Measurements from ENCODE around the gene ZBTB7C.

ZBTB7C gene

GRCh38 chr18:48099481-48100164, 309.6 kb downstream of the ZBTB7C start:
- H3K9me3 ChIP-seq (ENCODE audit: control insufficient read depth, insufficient read depth, low read length), result no peaks in the 10 kb centered on the region
- H3K4me1 ChIP-seq (ENCODE audit: control insufficient read depth, insufficient read depth, low read length), result peaks cover 5% of the 10 kb centered on the region; the same call in 1 of the 2 replicates
- WGBS (ENCODE audit: insufficient coverage, insufficient read length), result no CpG with 5 or more reads among the region's 8 CpGs

GRCh38 chr18:48098538-48098937, 310.6 kb downstream of the ZBTB7C start:
- peaks cover 5% of the 10 kb centered on the region; the same call in 1 of the 2 replicates for H3K4me1 ChIP-seq (ENCODE audit: control insufficient read depth, insufficient read depth, low read length)
- no peak overlapping the region for H3K4me3 ChIP-seq (ENCODE audit: low read length)
- no peaks in the 10 kb centered on the region for H3K27me3 ChIP-seq (ENCODE audit: control insufficient read depth, insufficient read depth, low read length)
- no peak for DNase-seq (ENCODE audit: low read depth, low spot score)
- no peaks in the 10 kb centered on the region for H3K9me3 ChIP-seq (ENCODE audit: control insufficient read depth, insufficient read depth, low read length)
- H3K27ac ChIP-seq (ENCODE audit: low read length), result no peak overlapping the region
- WGBS (ENCODE audit: insufficient coverage, insufficient read length), result no CpG with 5 or more reads among the region's 6 CpGs
- H3K36me3 ChIP-seq (ENCODE audit: control insufficient read depth, insufficient read depth, low read length), result no peaks in the 10 kb centered on the region

More at GRCh38 chr18:48099481-48100164, 309.6 kb downstream of the ZBTB7C start:
- H3K36me3 ChIP-seq (ENCODE audit: control insufficient read depth, insufficient read depth, low read length), result no peaks in the 10 kb centered on the region
- no peak overlapping the region for H3K4me3 ChIP-seq (ENCODE audit: low read length)
- DNase-seq (ENCODE audit: low read depth, low spot score), result no peak
- H3K27ac ChIP-seq (ENCODE audit: low read length), result no peak overlapping the region
- no peaks in the 10 kb centered on the region for H3K27me3 ChIP-seq (ENCODE audit: control insufficient read depth, insufficient read depth, low read length)

DNA sequence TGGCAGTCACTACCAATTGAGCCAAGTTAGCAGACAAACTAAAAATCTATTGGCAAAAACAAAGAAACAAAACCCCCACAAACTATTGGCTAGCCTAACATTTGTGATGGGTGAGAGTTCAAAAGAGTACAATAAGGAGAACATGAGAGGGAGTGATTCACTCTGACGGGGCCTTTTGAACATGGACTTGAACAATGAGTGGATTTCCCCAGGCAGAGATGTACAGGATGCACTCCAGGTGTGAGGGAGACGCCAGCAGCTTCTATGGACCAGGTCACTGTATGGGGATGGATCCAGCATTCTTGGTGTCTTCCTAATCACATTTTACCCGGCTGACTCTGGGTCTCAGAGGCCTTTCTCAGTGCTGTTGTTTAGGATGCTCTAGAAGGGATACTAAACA, 311.2 kb downstream of the ZBTB7C start:
- H3K27ac ChIP-seq (ENCODE audit: low read length), result no peak overlapping the region
- WGBS (ENCODE audit: insufficient coverage, insufficient read length), result no CpG with 5 or more reads among the region's 3 CpGs
- DNase-seq (ENCODE audit: low read depth, low spot score), result no peak

GRCh38 chr18:48095726-48096125, 313.5 kb downstream of the ZBTB7C start:
- H3K4me1 ChIP-seq (ENCODE audit: control insufficient read depth, insufficient read depth, low read length), result peaks cover under 1% of the 10 kb centered on the region; the same call in 1 of the 2 replicates
- H3K27ac ChIP-seq (ENCODE audit: low read length), result no peak overlapping the region
- H3K4me3 ChIP-seq (ENCODE audit: low read length), result no peak overlapping the region
- H3K27me3 ChIP-seq (ENCODE audit: control insufficient read depth, insufficient read depth, low read length), result no peaks in the 10 kb centered on the region
- WGBS (ENCODE audit: insufficient coverage, insufficient read length), result no CpG with 5 or more reads among the region's 8 CpGs
- H3K9me3 ChIP-seq (ENCODE audit: control insufficient read depth, insufficient read depth, low read length), result no peaks in the 10 kb centered on the region
- no peaks in the 10 kb centered on the region for H3K36me3 ChIP-seq (ENCODE audit: control insufficient read depth, insufficient read depth, low read length)
- DNase-seq (ENCODE audit: low read depth, low spot score), result no peak

More for the DNA sequence above, 311.2 kb downstream of the ZBTB7C start:
- Histone ChIP-seq H3K36me3 (ENCODE audit: control insufficient read depth, insufficient read depth, low read length) (no peaks in the 10 kb centered on the region), H3K9me3 (ENCODE audit: control insufficient read depth, insufficient read depth, low read length) (no peaks in the 10 kb centered on the region), H3K4me3 (ENCODE audit: low read length) (no peak overlapping the region), H3K27me3 (ENCODE audit: control insufficient read depth, insufficient read depth, low read length) (no peaks in the 10 kb centered on the region), H3K4me1 (ENCODE audit: control insufficient read depth, insufficient read depth, low read length) (peaks cover 5% of the 10 kb centered on the region; the same call in 1 of the 2 replicates)

DNA sequence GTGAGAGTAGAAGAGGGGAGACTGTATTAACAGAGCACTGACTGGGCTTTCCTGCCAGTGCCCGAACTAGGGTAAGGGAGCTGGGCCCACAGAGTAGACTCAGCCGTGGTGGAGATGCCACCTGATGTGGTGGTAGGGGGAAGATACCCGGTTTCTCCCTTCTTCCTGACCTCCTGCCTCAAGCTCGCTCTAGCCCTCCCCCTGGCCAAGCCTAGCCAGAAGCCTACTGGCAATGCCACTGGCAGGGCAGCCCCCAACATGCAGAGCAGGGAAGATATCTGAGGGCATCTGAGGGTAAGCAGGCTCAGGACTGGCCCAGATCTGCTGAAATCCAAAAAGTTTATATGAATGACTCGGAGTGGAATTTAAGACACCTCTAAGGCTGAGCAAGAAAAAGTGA, 316.1 kb downstream of the ZBTB7C start:
- Histone ChIP-seq H3K9me3 (ENCODE audit: control insufficient read depth, insufficient read depth, low read length) (no peaks in the 10 kb centered on the region), H3K27ac (ENCODE audit: low read length) (no peak overlapping the region), H3K4me1 (ENCODE audit: control insufficient read depth, insufficient read depth, low read length) (no peaks in the 10 kb centered on the region), H3K27me3 (ENCODE audit: control insufficient read depth, insufficient read depth, low read length) (no peaks in the 10 kb centered on the region), H3K4me3 (ENCODE audit: low read length) (no peak overlapping the region), H3K36me3 (ENCODE audit: control insufficient read depth, insufficient read depth, low read length) (no peaks in the 10 kb centered on the region)
- WGBS (ENCODE audit: insufficient coverage, insufficient read length), result no CpG with 5 or more reads among the region's 5 CpGs
- no peak for DNase-seq (ENCODE audit: low read depth, low spot score)

DNA sequence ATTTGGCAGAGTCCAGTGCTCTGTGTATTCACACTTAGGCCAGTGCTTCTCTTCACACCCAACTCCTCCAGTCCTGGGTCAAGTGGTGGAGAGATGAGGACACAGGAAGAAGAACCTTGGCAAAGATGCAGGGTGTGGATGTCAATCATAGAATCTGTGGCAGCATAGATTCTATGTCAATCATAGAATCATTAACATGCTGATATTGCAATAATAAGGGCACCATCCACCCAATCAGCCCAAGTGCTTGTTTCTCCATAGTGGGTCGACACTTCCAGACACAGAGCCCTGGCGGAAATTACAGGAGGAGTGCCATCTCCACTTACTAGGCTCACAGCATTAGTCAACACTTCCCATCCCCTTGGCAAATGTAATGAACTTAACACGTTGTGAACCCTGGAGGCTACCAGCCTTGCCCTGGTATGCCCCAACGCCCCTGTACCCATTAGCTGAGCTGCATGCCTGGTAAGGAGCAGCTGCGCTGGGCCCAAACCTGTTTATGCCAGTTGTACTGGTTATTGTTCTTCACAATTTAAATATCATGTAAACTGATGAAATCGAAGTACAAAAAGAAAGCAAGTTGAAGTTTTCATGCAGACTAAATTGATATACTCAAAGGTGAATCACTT, 317.2 kb downstream of the ZBTB7C start:
- Histone ChIP-seq H3K27me3 (ENCODE audit: control insufficient read depth, insufficient read depth, low read length) (no peaks in the 10 kb centered on the region), H3K9me3 (ENCODE audit: control insufficient read depth, insufficient read depth, low read length) (no peaks in the 10 kb centered on the region), H3K4me1 (ENCODE audit: control insufficient read depth, insufficient read depth, low read length) (no peaks in the 10 kb centered on the region), H3K27ac (ENCODE audit: low read length) (no peak overlapping the region), H3K36me3 (ENCODE audit: control insufficient read depth, insufficient read depth, low read length) (no peaks in the 10 kb centered on the region), H3K4me3 (ENCODE audit: low read length) (no peak overlapping the region)
- no peak for DNase-seq (ENCODE audit: low read depth, low spot score)
- whole genome bisulfite sequencing (ENCODE audit: insufficient coverage, insufficient read length), result no CpG with 5 or more reads among the region's 6 CpGs

- H3K27me3 ChIP-seq (ENCODE audit: control insufficient read depth, insufficient read depth, low read length), result no peaks in the 10 kb centered on the region
- no peaks in the 10 kb centered on the region for H3K4me1 ChIP-seq (ENCODE audit: control insufficient read depth, insufficient read depth, low read length)
- no peaks in the 10 kb centered on the region for H3K9me3 ChIP-seq (ENCODE audit: control insufficient read depth, insufficient read depth, low read length)
- no peak overlapping the region for H3K4me3 ChIP-seq (ENCODE audit: low read length)
- WGBS (ENCODE audit: insufficient coverage, insufficient read length), result no CpG with 5 or more reads among the region's 1 CpG
- H3K27ac ChIP-seq (ENCODE audit: low read length), result no peak overlapping the region
- no peak for DNase-seq (ENCODE audit: low read depth, low spot score)
- no peaks in the 10 kb centered on the region for H3K36me3 ChIP-seq (ENCODE audit: control insufficient read depth, insufficient read depth, low read length)
These were observed 318.5 kb downstream of the ZBTB7C start for GRCh38 chr18:48090702-48091101.

DNA sequence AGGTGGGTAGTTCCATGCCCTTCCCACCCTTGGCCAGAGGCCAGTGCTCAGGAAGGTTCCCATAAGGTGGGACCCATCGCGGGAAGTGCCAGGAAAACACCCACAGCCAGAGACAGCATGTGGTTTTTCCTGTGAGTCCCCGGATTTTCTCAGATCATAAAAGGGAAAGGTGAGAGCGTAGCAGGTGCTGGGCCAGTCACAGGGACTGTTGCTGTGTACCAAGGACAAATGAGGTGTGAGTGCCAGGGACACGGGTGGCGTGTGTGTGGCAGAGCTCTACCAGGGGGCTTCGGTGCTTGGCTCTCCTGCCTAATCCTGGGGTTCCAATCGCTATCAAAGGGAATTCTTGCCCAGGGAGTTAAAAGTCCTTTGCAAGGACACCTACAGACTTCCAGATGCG, 319.2 kb downstream of the ZBTB7C start:
- no peaks in the 10 kb centered on the region for H3K4me1 ChIP-seq (ENCODE audit: control insufficient read depth, insufficient read depth, low read length)
- H3K9me3 ChIP-seq (ENCODE audit: control insufficient read depth, insufficient read depth, low read length), result no peaks in the 10 kb centered on the region
- no peak overlapping the region for H3K27ac ChIP-seq (ENCODE audit: low read length)
- no peak for DNase-seq (ENCODE audit: low read depth, low spot score)
- no peaks in the 10 kb centered on the region for H3K27me3 ChIP-seq (ENCODE audit: control insufficient read depth, insufficient read depth, low read length)
- H3K36me3 ChIP-seq (ENCODE audit: control insufficient read depth, insufficient read depth, low read length), result no peaks in the 10 kb centered on the region
- no CpG with 5 or more reads among the region's 9 CpGs for WGBS (ENCODE audit: insufficient coverage, insufficient read length)
- no peak overlapping the region for H3K4me3 ChIP-seq (ENCODE audit: low read length)

DNA sequence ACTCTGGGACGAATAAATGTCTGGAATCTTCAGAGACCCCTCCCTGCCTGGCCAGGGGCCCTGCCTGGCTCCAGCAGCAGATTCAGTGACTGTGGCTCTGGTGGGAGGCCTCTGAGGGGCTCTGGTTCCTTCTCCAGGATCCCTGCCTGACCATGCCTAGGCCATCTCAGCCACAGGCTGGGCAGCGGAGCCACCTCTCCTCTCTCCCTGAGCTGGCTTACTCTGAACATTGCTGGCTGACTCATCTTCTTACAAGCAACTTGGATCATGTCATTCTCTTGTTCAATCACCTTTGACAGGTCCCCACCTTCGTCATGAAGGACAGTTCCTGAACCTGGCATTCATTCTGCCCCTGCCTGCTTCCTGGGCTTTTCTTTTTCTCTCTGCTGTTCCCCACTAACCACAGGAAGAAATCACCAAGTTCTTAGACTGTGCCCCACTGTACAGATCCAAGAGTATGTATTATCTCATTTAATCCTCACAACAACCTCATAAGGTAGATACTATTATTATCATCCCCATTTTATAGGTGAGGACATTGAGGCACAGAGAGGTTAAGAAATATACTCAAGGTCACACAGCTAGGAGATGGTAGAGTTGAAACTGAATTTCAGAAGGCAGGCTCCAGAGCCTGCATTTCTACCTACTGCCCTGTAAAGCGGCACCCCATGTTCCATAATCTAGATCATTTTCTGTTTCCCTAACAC, 323.2 kb downstream of the ZBTB7C start:
- H3K4me3 ChIP-seq (ENCODE audit: low read length), result no peak overlapping the region
- no peaks in the 10 kb centered on the region for H3K36me3 ChIP-seq (ENCODE audit: control insufficient read depth, insufficient read depth, low read length)
- no peak overlapping the region for H3K27ac ChIP-seq (ENCODE audit: low read length)
- no peaks in the 10 kb centered on the region for H3K27me3 ChIP-seq (ENCODE audit: control insufficient read depth, insufficient read depth, low read length)
- no peaks in the 10 kb centered on the region for H3K9me3 ChIP-seq (ENCODE audit: control insufficient read depth, insufficient read depth, low read length)
- no CpG with 5 or more reads among the region's 4 CpGs for WGBS (ENCODE audit: insufficient coverage, insufficient read length)
- H3K4me1 ChIP-seq (ENCODE audit: control insufficient read depth, insufficient read depth, low read length), result no peaks in the 10 kb centered on the region
- no peak for DNase-seq (ENCODE audit: low read depth, low spot score)

GRCh38 chr18:48084858-48085257, 324.3 kb downstream of the ZBTB7C start:
- Histone ChIP-seq H3K27ac (ENCODE audit: low read length) (no peak overlapping the region), H3K4me3 (ENCODE audit: low read length) (no peak overlapping the region), H3K4me1 (ENCODE audit: control insufficient read depth, insufficient read depth, low read length) (peaks cover 3% of the 10 kb centered on the region), H3K36me3 (ENCODE audit: control insufficient read depth, insufficient read depth, low read length) (no peaks in the 10 kb centered on the region), H3K9me3 (ENCODE audit: control insufficient read depth, insufficient read depth, low read length) (no peaks in the 10 kb centered on the region), H3K27me3 (ENCODE audit: control insufficient read depth, insufficient read depth, low read length) (no peaks in the 10 kb centered on the region)
- DNase-seq (ENCODE audit: low read depth, low spot score), result no peak
- WGBS (ENCODE audit: insufficient coverage, insufficient read length), result no CpG with 5 or more reads among the region's 6 CpGs

Measured in iPS DF 6.9 (cell line).